PC-3 (cell line): ENCODE data around the gene VPS9D1. TPM values are rescaled to one million over a fixed set of nuclear protein-coding genes. Genes with fewer than 3 reads are reported as not detected.

ENCODE experiments used
- ATAC-seq: fragments of 200-7000 bp; cut with Tn5 transposase; 2 replicates; pipeline ENCODE4 v1.9.1; 2020; ENCODE audit warnings: mild to moderate bottlenecking, moderate library complexity
- BruUV-seq: library from RNA; stranded (reverse); fragments of 400-500 nt; replicated peaks from 2 replicates; lab custom pipeline; 2021; lab: Mats Ljungman, UMichigan
- CTCF ChIA-PET: fragments of 300-600 bp; sonication (Branson Sonifier 250); formaldehyde crosslinking; loops from one replicate; lab custom pipeline; 2022; ENCODE audit warnings: antibody characterized with exemption; lab: Charles Lee
- POLR2A ChIA-PET: fragments of 300-600 bp; sonication (Branson Sonifier 250); formaldehyde crosslinking; loops from one replicate; lab custom pipeline; 2022; ENCODE audit warnings: antibody characterized with exemption; ENCODE audit not compliant: unreplicated experiment; lab: Charles Lee
- DNase-seq: peaks from one replicate; pipeline ENCODE4 v3.0.0-alpha.2; 2015
- H2AFZ ChIP-seq: fragments of 300-600 bp; sonication (generic); 2 replicates; pipeline ENCODE4 v1.6.0; 2016; ENCODE audit warnings: antibody characterized with exemption, low read length
- H3F3A ChIP-seq: fragments of 300-600 bp; sonication (generic); one replicate; pipeline ENCODE4 v1.6.0; 2017; ENCODE audit warnings: antibody characterized with exemption, low read length, control low read depth, mild to moderate bottlenecking; ENCODE audit not compliant: unreplicated experiment
- H3K27ac ChIP-seq: fragments of 300-600 bp; sonication (generic); 2 replicates; pipeline ENCODE4 v1.5.1; 2016; ENCODE audit warnings: mild to moderate bottlenecking, low read length
- H3K27me3 ChIP-seq: fragments of 300-600 bp; sonication (generic); 2 replicates; pipeline ENCODE4 v1.6.1; 2016; ENCODE audit warnings: low read length, mixed read lengths
- H3K36me3 ChIP-seq: fragments of 300-600 bp; sonication (generic); 2 replicates; pipeline ENCODE4 v1.6.1; 2016; ENCODE audit warnings: low read depth, mixed run types, low read length, mixed read lengths
- H3K4me1 ChIP-seq: fragments of 300-600 bp; sonication (generic); 2 replicates; pipeline ENCODE4 v1.5.1; 2016; ENCODE audit warnings: low read length; ENCODE audit not compliant: insufficient read depth
- H3K4me2 ChIP-seq: fragments of 300-600 bp; sonication (generic); 2 replicates; pipeline ENCODE4 v1.6.0; 2016; ENCODE audit warnings: low read length
- H3K4me3 ChIP-seq: fragments of 300-600 bp; sonication (generic); 2 replicates; pipeline ENCODE4 v1.5.1; 2016; ENCODE audit warnings: mild to moderate bottlenecking, low read length, mixed read lengths
- H3K79me2 ChIP-seq: fragments of 300-600 bp; sonication (generic); 2 replicates; pipeline ENCODE4 v1.6.1; 2017; ENCODE audit warnings: low read length, mixed read lengths
- H3K9ac ChIP-seq: fragments of 300-600 bp; sonication (generic); 2 replicates; pipeline ENCODE4 v1.6.0; 2016; ENCODE audit warnings: mild to moderate bottlenecking, low read length
- H3K9me2 ChIP-seq: fragments of 300-600 bp; sonication (generic); replicated peaks from 2 replicates; pipeline ENCODE4 v1.6.1; 2016; ENCODE audit warnings: mixed run types, low read length, mixed read lengths
- H3K9me3 ChIP-seq: fragments of 300-600 bp; sonication (generic); 2 replicates; pipeline ENCODE4 v1.6.1; 2016; ENCODE audit warnings: low read length, mixed read lengths
- H4K20me1 ChIP-seq: fragments of 300-600 bp; sonication (generic); 2 replicates; pipeline ENCODE4 v1.6.1; 2016; ENCODE audit warnings: low read length, mixed read lengths
- CTCF ChIP-seq: fragments of 300-600 bp; sonication (generic); conservative IDR thresholded peaks from 2 replicates; pipeline ENCODE4 v1.5.1; 2017; ENCODE audit warnings: antibody characterized with exemption, low read depth, mild to moderate bottlenecking, low read length
- EZH2 ChIP-seq: fragments of 300-600 bp; sonication (generic); IDR thresholded peaks from one replicate; pipeline ENCODE4 v1.6.1; 2017; ENCODE audit warnings: antibody characterized with exemption, mild to moderate bottlenecking, low read length; ENCODE audit not compliant: unreplicated experiment
- EZH2phosphoT487 ChIP-seq: fragments of 300-600 bp; sonication (generic); IDR thresholded peaks from 2 replicates; pipeline ENCODE4 v1.6.1; 2018; ENCODE audit warnings: mild to moderate bottlenecking, antibody characterized with exemption, low read length, borderline replicate concordance
- intact Hi-C: fragments of 100-400 bp; cut with micrococcal nuclease; formaldehyde crosslinking; loops from 2 replicates; pipeline ENCODE4 v1.9.0; 2023
- total RNA-seq: library from RNA; depleted of rRNA; stranded (reverse); fragments of >200 nt; gene quantifications from 2 replicates; pipeline ENCODE4 v1.2.3, GENCODE V29; 2014

The VPS9D1 gene
- total RNA-seq, 1 experiment from 2014 or later = 4.4 TPM

DNA sequence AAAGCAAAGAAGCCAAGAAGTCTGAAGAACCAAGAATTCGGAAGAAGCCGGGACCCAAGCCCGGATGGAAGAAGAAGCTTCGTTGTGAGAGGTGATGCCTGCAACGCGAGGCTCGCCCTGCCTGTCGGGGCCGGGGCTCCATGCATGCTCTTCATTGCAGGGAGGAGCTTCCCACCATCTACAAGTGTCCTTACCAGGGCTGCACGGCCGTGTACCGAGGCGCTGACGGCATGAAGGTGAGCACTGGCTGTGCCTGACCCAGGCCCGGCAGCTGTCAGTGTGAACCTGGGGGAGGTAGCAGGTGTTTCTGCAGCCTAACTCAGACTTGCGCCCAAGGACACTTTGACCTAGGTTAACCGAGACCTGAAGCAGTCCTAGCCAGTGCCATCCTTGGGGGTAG, 12.6 kb upstream of the VPS9D1 start:
- Histone ChIP-seq H3F3A (no peaks in the 10 kb centered on the region), H4K20me1 (no peaks in the 10 kb centered on the region), H2AFZ (no peak overlapping the region), H3K79me2 (no peaks in the 10 kb centered on the region), H3K27ac (no peak overlapping the region), H3K4me1 (no peaks in the 10 kb centered on the region), H3K4me2 (no peak overlapping the region), H3K36me3 (peaks cover 19% of the 10 kb centered on the region), H3K9me2 (no peaks in the 10 kb centered on the region), H3K4me3 (no peak overlapping the region), H3K9me3 (no peaks in the 10 kb centered on the region), H3K9ac (no peak overlapping the region), H3K27me3 (no peaks in the 10 kb centered on the region)
- no TSS peak for BruUV-seq
- TF ChIP-seq EZH2 (no peak), CTCF (no peak), EZH2phosphoT487 (no peak)
- ChIA-PET POLR2A (interaction anchor here (0.6 kb wide), 1 partner anchor 17 kb away, joined by 4 read pairs; no protein-coding TSS in a partner anchor), CTCF (no interaction called here)
- intact Hi-C loops = no loop called here
- ATAC-seq = no peak
- no peak for DNase-seq

DNA sequence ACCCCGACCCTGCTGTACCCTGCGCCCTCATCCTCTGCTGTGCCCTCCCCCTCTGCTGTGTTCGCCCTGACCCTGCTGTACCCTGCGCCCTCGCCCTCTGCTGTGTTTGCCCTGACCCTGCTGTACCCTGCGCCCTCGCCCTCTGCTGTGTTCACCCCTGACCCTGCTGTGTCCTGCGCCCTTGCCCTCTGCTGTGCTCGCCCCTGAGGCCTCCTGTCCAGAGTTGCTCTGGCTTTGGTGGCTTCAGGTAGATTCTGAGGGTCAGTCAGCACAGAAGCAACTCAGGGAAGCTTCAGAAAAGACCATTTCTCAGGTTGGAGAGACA, 12.2 kb upstream of the VPS9D1 start:
- H4K20me1 ChIP-seq = no peaks in the 10 kb centered on the region
- no peak overlapping the region for H3K4me3 ChIP-seq
- H3K9ac ChIP-seq = no peak overlapping the region
- H3K9me3 ChIP-seq = no peaks in the 10 kb centered on the region
- ATAC-seq (no peak), DNase-seq (no peak)
- H3K27ac ChIP-seq = no peak overlapping the region
- no peaks in the 10 kb centered on the region for H3K9me2 ChIP-seq
- H3K79me2 ChIP-seq = no peaks in the 10 kb centered on the region
- ChIA-PET POLR2A (interaction anchor here (0.6 kb wide), 1 partner anchor 16 kb away, joined by 4 read pairs; no protein-coding TSS in a partner anchor), CTCF (interaction anchor here (0.6 kb wide), 1 partner anchor 33 kb away, joined by 3 read pairs; no protein-coding TSS in a partner anchor)
- H3K27me3 ChIP-seq = no peaks in the 10 kb centered on the region
- peaks cover 17% of the 10 kb centered on the region for H3K36me3 ChIP-seq
- no peak for TF ChIP-seq EZH2
- no peak for TF ChIP-seq CTCF
- TF ChIP-seq EZH2phosphoT487 = no peak
- intact Hi-C loops = no loop called here
- no peaks in the 10 kb centered on the region for H3F3A ChIP-seq
- H2AFZ ChIP-seq = no peak overlapping the region
- BruUV-seq = no TSS peak
- H3K4me1 ChIP-seq = no peaks in the 10 kb centered on the region
- H3K4me2 ChIP-seq = no peak overlapping the region

DNA sequence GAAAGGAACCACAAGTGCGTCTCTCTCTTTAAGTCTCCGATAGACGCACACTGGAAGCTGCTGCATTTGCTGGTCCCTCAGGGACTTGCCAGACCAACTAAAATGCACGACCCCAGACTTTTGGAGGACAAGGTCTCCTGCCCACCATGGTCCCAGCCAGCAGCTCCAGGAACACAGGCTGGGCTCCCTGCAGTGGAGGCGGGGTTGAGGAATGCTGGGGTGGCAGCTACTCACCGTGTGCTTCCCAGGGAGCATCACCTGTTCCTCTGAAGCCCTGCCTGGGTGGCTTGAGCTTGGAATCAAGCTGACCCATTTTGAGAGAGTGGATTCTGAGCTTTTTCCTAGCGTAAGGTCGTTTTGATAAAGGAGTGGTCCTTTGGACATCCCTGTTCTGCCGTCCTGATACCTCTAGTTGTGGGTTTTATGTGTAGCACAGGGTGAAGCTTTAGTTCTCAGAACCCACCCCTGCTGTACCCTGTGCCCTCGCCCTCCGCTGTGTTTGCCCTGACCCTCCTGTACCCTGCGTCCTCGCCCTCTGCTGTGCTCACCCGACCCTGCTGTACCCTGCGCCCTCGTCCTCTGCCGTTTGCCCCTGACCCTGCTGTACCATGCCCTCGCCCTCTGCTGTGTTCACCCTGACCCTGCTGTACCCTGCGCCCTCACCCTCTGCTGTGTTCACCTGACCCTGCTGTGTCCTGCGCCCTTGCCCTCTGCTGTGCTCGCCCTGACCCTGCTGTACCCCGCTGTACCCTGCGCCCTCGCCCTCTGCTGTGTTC, 11.6 kb upstream of the VPS9D1 start:
- no peaks in the 10 kb centered on the region for H3K9me3 ChIP-seq
- CTCF ChIA-PET = interaction anchor here (0.6 kb wide), 1 partner anchor 32 kb away, joined by 3 read pairs; no protein-coding TSS in a partner anchor
- BruUV-seq = no TSS peak

More for the DNA sequence above, 11.6 kb upstream of the VPS9D1 start:
- no peaks in the 10 kb centered on the region for H3K9me2 ChIP-seq
- no peaks in the 10 kb centered on the region for H4K20me1 ChIP-seq
- H2AFZ ChIP-seq = no peak overlapping the region
- no peak overlapping the region for H3K27ac ChIP-seq
- no peak overlapping the region for H3K4me3 ChIP-seq
- POLR2A ChIA-PET = no interaction called here
- peaks cover 12% of the 10 kb centered on the region for H3K36me3 ChIP-seq
- no peak for TF ChIP-seq EZH2phosphoT487
- no peak for TF ChIP-seq EZH2
- no peak for TF ChIP-seq CTCF
- no peak overlapping the region for H3K9ac ChIP-seq
- no peaks in the 10 kb centered on the region for H3K4me1 ChIP-seq
- H3K4me2 ChIP-seq = no peak overlapping the region
- ATAC-seq = no peak
- intact Hi-C loops = no loop called here
- no peaks in the 10 kb centered on the region for H3F3A ChIP-seq
- DNase-seq = no peak
- no peaks in the 10 kb centered on the region for H3K79me2 ChIP-seq
- no peaks in the 10 kb centered on the region for H3K27me3 ChIP-seq
